ENCODE measurements around the gene COG8. TPM values are rescaled to one million over a fixed set of nuclear protein-coding genes. Genes with fewer than 3 reads are reported as not detected.
"Not testable (repeated sequence)": the region's sequence is repeated elsewhere in the genome, so short reads cannot be mapped to it uniquely, and the experiment has no call there.

The COG8 gene
- total RNA-seq, 2 donors from 2014 or later = 24.4 to 31.8 TPM

DNA sequence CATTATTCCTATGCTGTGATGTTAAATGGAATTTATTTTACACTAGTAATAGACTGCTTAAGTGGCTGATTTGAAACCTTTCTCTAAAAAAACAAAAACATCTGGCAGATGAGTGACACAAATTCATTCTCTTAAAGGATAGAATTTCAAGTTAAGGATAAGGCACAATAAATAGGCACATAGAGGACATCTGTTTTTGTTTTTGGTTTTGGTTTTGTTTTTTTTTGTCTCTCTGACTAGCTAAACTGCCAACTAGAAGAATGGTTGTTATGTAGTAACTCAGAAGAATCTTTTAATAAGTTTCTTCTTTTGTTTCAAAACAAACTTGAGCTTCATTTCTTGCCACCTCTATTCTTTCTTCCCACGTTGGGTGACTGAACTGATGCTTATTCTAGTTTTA, 33.3 kb downstream of the COG8 start:
- DNase-seq (ENCODE audit: low spot score) = no peak
- H3K27me3 ChIP-seq = no peaks in the 10 kb centered on the region
- peaks cover 0 to 4% of the 10 kb centered on the region in 2 donors for H3K4me1 ChIP-seq
- H3K27ac ChIP-seq = no peak overlapping the region
- no peaks in the 10 kb centered on the region for H3K9me3 ChIP-seq
- H3K4me3 ChIP-seq = no peak overlapping the region
- H3K36me3 ChIP-seq = peaks cover 1% of the 10 kb centered on the region
- TF ChIP-seq, protein P1, sequence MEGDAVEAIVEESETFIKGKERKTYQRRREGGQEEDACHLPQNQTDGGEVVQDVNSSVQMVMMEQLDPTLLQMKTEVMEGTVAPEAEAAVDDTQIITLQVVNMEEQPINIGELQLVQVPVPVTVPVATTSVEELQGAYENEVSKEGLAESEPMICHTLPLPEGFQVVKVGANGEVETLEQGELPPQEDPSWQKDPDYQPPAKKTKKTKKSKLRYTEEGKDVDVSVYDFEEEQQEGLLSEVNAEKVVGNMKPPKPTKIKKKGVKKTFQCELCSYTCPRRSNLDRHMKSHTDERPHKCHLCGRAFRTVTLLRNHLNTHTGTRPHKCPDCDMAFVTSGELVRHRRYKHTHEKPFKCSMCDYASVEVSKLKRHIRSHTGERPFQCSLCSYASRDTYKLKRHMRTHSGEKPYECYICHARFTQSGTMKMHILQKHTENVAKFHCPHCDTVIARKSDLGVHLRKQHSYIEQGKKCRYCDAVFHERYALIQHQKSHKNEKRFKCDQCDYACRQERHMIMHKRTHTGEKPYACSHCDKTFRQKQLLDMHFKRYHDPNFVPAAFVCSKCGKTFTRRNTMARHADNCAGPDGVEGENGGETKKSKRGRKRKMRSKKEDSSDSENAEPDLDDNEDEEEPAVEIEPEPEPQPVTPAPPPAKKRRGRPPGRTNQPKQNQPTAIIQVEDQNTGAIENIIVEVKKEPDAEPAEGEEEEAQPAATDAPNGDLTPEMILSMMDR (IDR thresholded peaks at IDR 0.05) = no peak

GRCh38 chr16:69302301-69302700, 37.1 kb downstream of the COG8 start:
- H3K36me3 ChIP-seq = peaks cover 17% of the 10 kb centered on the region
- DNase-seq (ENCODE audit: low spot score) = no peak
- H3K27ac ChIP-seq = no peak overlapping the region
- no peaks in the 10 kb centered on the region for H3K4me1 ChIP-seq
- H3K9me3 ChIP-seq = no peaks in the 10 kb centered on the region
- no peak overlapping the region for H3K4me3 ChIP-seq
- no peaks in the 10 kb centered on the region for H3K27me3 ChIP-seq
- TF ChIP-seq, protein P1 (IDR thresholded peaks at IDR 0.05) = no peak

GRCh38 chr16:69301861-69302260, 37.5 kb downstream of the COG8 start:
- Histone ChIP-seq H3K36me3 (peaks cover 17% of the 10 kb centered on the region), H3K27me3 (no peaks in the 10 kb centered on the region), H3K4me1 (no peaks in the 10 kb centered on the region), H3K9me3 (no peaks in the 10 kb centered on the region), H3K4me3 (no peak overlapping the region), H3K27ac (no peak overlapping the region)
- DNase-seq (ENCODE audit: low spot score) = no peak
- TF ChIP-seq, protein P1 (IDR thresholded peaks at IDR 0.05) = no peak

- TF ChIP-seq, protein P1 (IDR thresholded peaks at IDR 0.05) = no peak
- no peak for DNase-seq (ENCODE audit: low spot score)
- Histone ChIP-seq H3K4me1 (no peaks in the 10 kb centered on the region), H3K27me3 (no peaks in the 10 kb centered on the region), H3K4me3 (no peak overlapping the region), H3K9me3 (no peaks in the 10 kb centered on the region), H3K27ac (no peak overlapping the region), H3K36me3 (peaks cover 17% of the 10 kb centered on the region)
Observed at GRCh38 chr16:69301187-69301586, 38.2 kb downstream of the COG8 start.

GRCh38 chr16:69298261-69298660, 41.1 kb downstream of the COG8 start:
- Histone ChIP-seq H3K27ac (no peak overlapping the region), H3K9me3 (no peaks in the 10 kb centered on the region), H3K36me3 (peaks cover 17% of the 10 kb centered on the region), H3K27me3 (no peaks in the 10 kb centered on the region), H3K4me1 (no peaks in the 10 kb centered on the region), H3K4me3 (no peak overlapping the region)
- TF ChIP-seq, protein P1 (IDR thresholded peaks at IDR 0.05) = no peak
- no peak for DNase-seq (ENCODE audit: low spot score)

- H3K9me3 ChIP-seq; H3K27me3 ChIP-seq; H3K4me1 ChIP-seq; H3K4me3 ChIP-seq; H3K27ac ChIP-seq; DNase-seq (ENCODE audit: low spot score): not testable (repeated sequence)
- peaks cover 17% of the 10 kb centered on the region for H3K36me3 ChIP-seq
Observed at GRCh38 chr16:69296771-69297170, 42.6 kb downstream of the COG8 start.

All from right atrium auricular region (tissue), 2 donors.